ENCODE measurements around the gene LURAP1L.

DNA sequence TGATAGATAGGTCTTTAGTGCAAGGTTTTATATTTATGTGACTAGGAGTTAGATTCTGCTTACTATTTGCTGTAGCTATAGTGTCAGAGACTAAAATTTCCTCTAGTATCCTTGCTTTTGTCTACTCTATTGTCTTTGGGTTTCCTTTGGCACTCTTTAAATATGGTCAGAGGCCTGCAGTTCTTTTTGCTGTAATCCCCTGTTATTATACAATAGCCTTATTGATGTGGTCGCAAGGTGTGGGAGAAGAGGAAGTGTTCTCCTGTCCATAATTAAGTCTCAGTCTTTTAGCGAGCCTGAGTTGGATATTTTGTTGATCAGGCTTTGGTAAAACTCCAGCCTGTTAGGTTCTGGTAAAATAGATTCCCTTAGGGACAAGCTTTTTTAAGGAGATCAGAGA lies 34.9 kb downstream of the LURAP1L start:
- TF ChIP-seq POLR2AphosphoS5 (IDR thresholded peaks at IDR 0.05; ENCODE audit: borderline replicate concordance, low read depth, low read length) = no peak
- no peak for TF ChIP-seq EZH2 (IDR thresholded peaks at IDR 0.05)

All from SK-N-MC (cell line).